ENCODE data around the gene TCOF1.

Gene TCOF1

GRCh38 chr5:150431048-150431447, 73.6 kb downstream of the TCOF1 start:
- TF ChIP-seq YY1 (IDR thresholded peaks at IDR 0.05; ENCODE audit: low read depth) = no peak
- no peak for TF ChIP-seq RAD21 (IDR thresholded peaks at IDR 0.05; ENCODE audit: low read depth)
- TF ChIP-seq NFIC (IDR thresholded peaks at IDR 0.05) = no peak
- TF ChIP-seq CREB1 (IDR thresholded peaks at IDR 0.05; ENCODE audit: low read depth) = no peak
- no peak for TF ChIP-seq MAX (IDR thresholded peaks at IDR 0.05)
- no peak for TF ChIP-seq CEBPB (IDR thresholded peaks at IDR 0.05)
- TF ChIP-seq REST (IDR thresholded peaks at IDR 0.05; ENCODE audit: low read depth) = no peak
- TF ChIP-seq FOXM1 (IDR thresholded peaks at IDR 0.05; ENCODE audit: borderline replicate concordance, low read depth) = no peak
- no peak for TF ChIP-seq TCF12 (IDR thresholded peaks at IDR 0.05; ENCODE audit: low read depth)
- TF ChIP-seq EP300 (IDR thresholded peaks at IDR 0.05; ENCODE audit: borderline replicate concordance) = no peak
- TF ChIP-seq ZBTB7A (IDR thresholded peaks at IDR 0.05; ENCODE audit: low read depth) = no peak
- TF ChIP-seq TAF1 (IDR thresholded peaks at IDR 0.05; ENCODE audit: low read depth) = no peak
- TF ChIP-seq EGR1 (IDR thresholded peaks at IDR 0.05) = no peak
- TF ChIP-seq TEAD4 (IDR thresholded peaks at IDR 0.05) = no peak
- TF ChIP-seq USF1 (IDR thresholded peaks at IDR 0.05) = no peak

GRCh38 chr5:150431574-150431973, 74.1 kb downstream of the TCOF1 start:
- no peak for TF ChIP-seq NFIC (IDR thresholded peaks at IDR 0.05)
- TF ChIP-seq ZBTB7A (IDR thresholded peaks at IDR 0.05; ENCODE audit: low read depth) = no peak
- TF ChIP-seq CREB1 (IDR thresholded peaks at IDR 0.05; ENCODE audit: low read depth) = no peak
- no peak for TF ChIP-seq USF1 (IDR thresholded peaks at IDR 0.05)
- no peak for TF ChIP-seq FOXM1 (IDR thresholded peaks at IDR 0.05; ENCODE audit: borderline replicate concordance, low read depth)

- no peak for TF ChIP-seq NFIC (IDR thresholded peaks at IDR 0.05)
- TF ChIP-seq FOXM1 (IDR thresholded peaks at IDR 0.05; ENCODE audit: borderline replicate concordance, low read depth) = no peak
- no peak for TF ChIP-seq REST (IDR thresholded peaks at IDR 0.05; ENCODE audit: low read depth)
- no peak for TF ChIP-seq CREB1 (IDR thresholded peaks at IDR 0.05; ENCODE audit: low read depth)
- no peak for TF ChIP-seq EGR1 (IDR thresholded peaks at IDR 0.05)
- TF ChIP-seq RAD21 (IDR thresholded peaks at IDR 0.05; ENCODE audit: low read depth) = no peak
- TF ChIP-seq CEBPB (IDR thresholded peaks at IDR 0.05) = no peak
- TF ChIP-seq TAF1 (IDR thresholded peaks at IDR 0.05; ENCODE audit: low read depth) = no peak
- TF ChIP-seq TCF12 (IDR thresholded peaks at IDR 0.05; ENCODE audit: low read depth) = no peak
- no peak for TF ChIP-seq ZBTB7A (IDR thresholded peaks at IDR 0.05; ENCODE audit: low read depth)
- no peak for TF ChIP-seq YY1 (IDR thresholded peaks at IDR 0.05; ENCODE audit: low read depth)
- TF ChIP-seq USF1 (IDR thresholded peaks at IDR 0.05) = no peak
Observed at GRCh38 chr5:150434464-150434863, 77.0 kb downstream of the TCOF1 start.

- TF ChIP-seq REST (IDR thresholded peaks at IDR 0.05; ENCODE audit: low read depth) (no peak), MAX (IDR thresholded peaks at IDR 0.05) (peak; percentile 82), YY1 (IDR thresholded peaks at IDR 0.05; ENCODE audit: low read depth) (0 out of 2 replicates have a peak, but pooled peaks have one; percentile 27), RAD21 (IDR thresholded peaks at IDR 0.05; ENCODE audit: low read depth) (peak; percentile 95), CEBPB (IDR thresholded peaks at IDR 0.05) (peak; percentile 26; the same call in 1 of the 2 replicates)
Observed at GRCh38 chr5:150436141-150436680, 78.7 kb downstream of the TCOF1 start.
